Neural cell (in vitro differentiated cells): ENCODE measurements around the gene TUT1.

Experiments
- CTCF ChIP-seq: fragments of 450-650 bp; IDR thresholded peaks from 2 replicates; pipeline ENCODE4 v1.5.1; 2014; ENCODE audit warnings: antibody characterized with exemption, mild to moderate bottlenecking, moderate library complexity; ENCODE audit not compliant: poor library complexity, severe bottlenecking
- EP300 ChIP-seq: fragments of 450-650 bp; conservative IDR thresholded peaks from 2 replicates; pipeline ENCODE4 v1.6.1; 2014; ENCODE audit warnings: antibody characterized with exemption, mild to moderate bottlenecking, moderate library complexity; ENCODE audit not compliant: poor library complexity, severe bottlenecking
- EZH2 ChIP-seq: fragments of 200-600, 300-800 bp; shearing (Covaris generic), sonication (generic); IDR thresholded peaks from 2 replicates; pipeline ENCODE4 v1.6.1; 2014; ENCODE audit warnings: antibody characterized with exemption, low read length, borderline replicate concordance, mild to moderate bottlenecking; ENCODE audit not compliant: insufficient read depth, poor library complexity, severe bottlenecking
- MXI1 ChIP-seq: fragments of 450-650 bp; conservative IDR thresholded peaks from 2 replicates; pipeline ENCODE4 v1.6.1; 2014; ENCODE audit warnings: antibody characterized with exemption, mild to moderate bottlenecking; ENCODE audit not compliant: poor library complexity, severe bottlenecking
- POLR2AphosphoS5 ChIP-seq: IDR thresholded peaks from 2 replicates; pipeline ENCODE4 v1.6.1; 2012
- RAD21 ChIP-seq: fragments of 450-650 bp; conservative IDR thresholded peaks from 2 replicates; pipeline ENCODE4 v1.6.1; 2014; ENCODE audit warnings: antibody characterized with exemption, mild to moderate bottlenecking, moderate library complexity
- REST ChIP-seq: IDR thresholded peaks from 2 replicates; pipeline ENCODE4 v1.6.1; 2012; ENCODE audit warnings: borderline replicate concordance
- SMC3 ChIP-seq: fragments of 450-650 bp; conservative IDR thresholded peaks from 2 replicates; pipeline ENCODE4 v1.6.1; 2014; ENCODE audit warnings: antibody characterized with exemption, mild to moderate bottlenecking, moderate library complexity; ENCODE audit not compliant: poor library complexity
- TAF1 ChIP-seq: IDR thresholded peaks from 2 replicates; pipeline ENCODE4 v1.6.1; 2012; ENCODE audit warnings: low read depth

GRCh38 chr11:62595124-62595523, 3.8 kb upstream of the TUT1 start:
- TF ChIP-seq CTCF (no peak), REST (no peak), POLR2AphosphoS5 (no peak), EZH2 (no peak), MXI1 (no peak), EP300 (no peak), SMC3 (no peak), RAD21 (no peak), TAF1 (no peak)
